ENCODE results near the gene CEP55.
"Not testable (repeated sequence)": the region's sequence is repeated elsewhere in the genome, so short reads cannot be mapped to it uniquely, and the experiment has no call there.

The CEP55 gene

DNA sequence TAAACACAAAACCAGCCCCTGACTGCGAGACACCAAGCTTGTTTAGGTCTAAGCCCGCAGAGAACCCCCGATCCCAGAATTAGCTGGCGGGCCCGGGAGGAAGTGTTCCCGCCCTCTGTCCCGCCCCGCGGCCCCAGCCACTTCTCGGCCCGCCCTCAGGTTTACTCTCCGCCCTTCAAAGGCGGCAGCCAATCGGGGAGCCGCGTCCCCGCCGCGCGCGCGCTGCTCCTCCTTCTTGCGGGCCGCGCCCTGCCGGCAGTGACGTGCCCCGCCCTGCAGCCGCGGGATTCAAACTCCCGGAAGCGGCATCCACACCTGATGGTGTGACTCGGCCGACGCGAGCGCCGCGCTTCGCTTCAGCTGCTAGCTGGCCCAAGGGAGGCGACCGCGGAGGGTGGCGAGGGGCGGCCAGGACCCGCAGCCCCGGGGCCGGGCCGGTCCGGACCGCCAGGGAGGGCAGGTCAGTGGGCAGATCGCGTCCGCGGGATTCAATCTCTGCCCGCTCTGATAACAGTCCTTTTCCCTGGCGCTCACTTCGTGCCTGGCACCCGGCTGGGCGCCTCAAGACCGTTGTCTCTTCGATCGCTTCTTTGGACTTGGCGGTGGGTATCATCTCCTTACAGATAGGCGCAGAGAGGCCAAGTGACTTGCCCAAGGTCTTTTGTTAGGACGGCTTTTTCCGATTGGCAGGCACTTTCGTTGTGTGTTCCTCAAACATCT, at the start of gene CEP55:
CEP55 (plus strand) TSS at position 291 of the 720 bp plus-strand sequence. CDS start 3,440 bp downstream, outside the sequence.
- DNase-seq, result peak; percentile 97

DNA sequence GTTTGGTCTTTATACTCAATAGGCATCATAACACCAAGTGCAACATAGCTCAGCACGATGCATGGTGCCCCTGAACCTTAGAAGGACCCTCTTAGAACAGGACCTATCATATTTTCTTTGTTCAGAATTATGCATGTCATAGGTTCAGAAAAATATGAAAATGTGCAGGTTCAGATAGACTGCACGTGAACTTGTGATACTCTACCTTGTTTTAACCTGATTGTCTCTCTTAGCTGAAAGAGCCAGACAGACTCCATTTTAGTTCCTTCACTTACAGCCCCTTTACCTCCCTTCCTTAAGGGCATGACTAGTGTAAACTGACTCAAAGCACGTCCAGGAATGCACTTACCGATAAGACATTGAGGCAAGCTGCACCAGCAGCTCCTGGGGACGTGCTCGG, 49.4 kb upstream of the CEP55 start:
- no peak for DNase-seq

- DNase-seq, result no peak
Observed at GRCh38 chr10:93447970-93448369, 48.4 kb upstream of the CEP55 start.

- no peak for DNase-seq
Observed at GRCh38 chr10:93451244-93451947, 45.0 kb upstream of the CEP55 start.

GRCh38 chr10:93452143-93452542, 44.3 kb upstream of the CEP55 start:
- no peak for DNase-seq

- DNase-seq, result no peak
Observed at GRCh38 chr10:93454146-93454545, 42.3 kb upstream of the CEP55 start.

GRCh38 chr10:93454736-93455135, 41.7 kb upstream of the CEP55 start:
- DNase-seq, result no peak

- DNase-seq, result no peak
Observed at GRCh38 chr10:93456480-93456879, 39.9 kb upstream of the CEP55 start.

GRCh38 chr10:93457511-93457910, 38.9 kb upstream of the CEP55 start:
- no peak for DNase-seq

- no peak for DNase-seq
Observed at GRCh38 chr10:93458821-93459257, 37.6 kb upstream of the CEP55 start.

DNA sequence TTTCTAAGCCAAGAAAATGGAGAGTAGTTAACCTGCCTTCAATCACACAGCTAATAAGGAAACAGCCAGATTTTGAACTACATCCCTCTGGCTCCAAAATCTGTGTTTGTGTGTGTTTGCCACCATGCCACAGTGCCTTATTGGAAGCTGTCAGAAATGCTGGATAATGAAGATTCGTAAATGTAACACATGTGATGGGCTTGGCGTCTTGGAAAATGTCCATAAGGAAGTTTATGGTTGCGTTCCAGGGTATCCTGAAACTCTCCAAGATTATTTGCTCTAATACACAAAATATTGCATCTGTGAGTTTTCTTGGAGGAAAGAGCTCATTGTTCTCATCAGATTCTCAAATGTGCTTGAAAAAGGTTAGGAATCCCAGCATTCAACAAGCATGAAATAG, 36.9 kb upstream of the CEP55 start:
- no peak for DNase-seq

DNA sequence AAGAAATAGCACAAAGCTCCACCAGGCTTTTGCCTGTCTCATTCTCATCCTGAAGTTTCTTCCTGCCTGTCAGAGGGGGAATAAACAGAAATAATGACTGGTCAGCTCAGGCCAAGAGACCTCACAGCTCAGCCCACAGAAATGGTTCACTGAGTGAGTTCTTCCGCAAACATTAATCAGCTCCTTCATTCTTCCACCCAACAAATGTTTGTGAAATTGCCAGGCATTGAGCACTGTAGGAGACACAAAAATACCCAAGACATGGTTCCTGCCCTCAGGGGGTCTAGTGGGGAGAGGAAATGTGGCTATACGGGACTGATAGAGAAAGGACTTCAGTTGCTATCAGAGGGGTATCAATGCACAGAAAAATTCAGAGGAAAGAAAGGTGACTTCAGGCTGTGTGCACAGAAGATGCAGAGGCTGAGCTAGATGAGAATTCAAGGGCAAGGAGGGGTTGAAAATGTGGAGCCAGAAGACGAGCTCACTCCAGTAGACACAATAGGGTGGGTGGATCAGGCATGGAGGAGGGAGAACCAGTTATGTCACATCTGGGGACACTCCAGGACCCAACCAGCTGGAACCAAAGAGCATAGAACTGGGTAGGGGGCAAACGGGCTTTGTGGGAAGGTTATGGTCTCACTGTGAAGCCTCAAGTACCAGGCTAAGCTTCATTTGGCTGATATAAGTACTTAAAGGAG, 35.2 kb upstream of the CEP55 start:
- DNase-seq, result no peak

DNA sequence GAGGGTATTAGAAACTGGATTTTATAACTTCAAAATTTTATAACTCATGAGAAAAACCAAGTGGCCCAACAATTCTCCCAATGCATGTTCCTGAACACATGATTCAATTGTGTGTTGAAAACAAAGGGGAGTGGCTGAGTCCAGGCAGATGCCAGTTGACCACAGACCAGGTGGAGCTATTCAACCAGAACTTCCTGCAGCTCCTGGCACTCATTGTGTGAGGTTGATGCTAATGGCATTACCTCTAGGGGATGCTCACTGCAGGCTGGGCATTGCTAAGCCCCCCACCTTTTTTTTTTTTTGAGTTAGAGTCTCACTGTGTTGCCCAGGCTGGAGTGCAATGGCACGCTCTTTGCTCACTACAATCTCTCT, 34.6 kb upstream of the CEP55 start:
- no peak for DNase-seq

GRCh38 chr10:93462371-93462770, 34.0 kb upstream of the CEP55 start:
- DNase-seq, result no peak

DNA sequence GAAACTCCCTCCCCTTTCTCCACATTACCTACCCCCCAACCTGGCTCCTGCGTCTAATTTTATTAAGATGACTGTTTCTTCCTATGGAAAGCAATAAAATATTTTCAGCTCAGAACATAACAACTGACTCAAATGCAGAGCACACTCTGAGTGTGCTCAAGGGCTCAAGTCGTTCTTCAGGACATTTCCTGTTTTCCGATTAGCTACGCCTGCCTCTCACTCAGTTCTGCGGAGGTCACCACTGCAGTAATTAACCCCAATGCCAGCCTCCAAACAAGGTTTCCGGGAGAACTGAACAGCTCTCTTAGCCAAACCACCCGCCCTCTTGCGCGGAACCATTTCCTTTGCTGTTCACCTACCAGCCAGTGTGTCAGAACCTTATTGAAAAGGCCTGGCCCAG, 33.5 kb upstream of the CEP55 start:
- DNase-seq, result peak; percentile 72

DNA sequence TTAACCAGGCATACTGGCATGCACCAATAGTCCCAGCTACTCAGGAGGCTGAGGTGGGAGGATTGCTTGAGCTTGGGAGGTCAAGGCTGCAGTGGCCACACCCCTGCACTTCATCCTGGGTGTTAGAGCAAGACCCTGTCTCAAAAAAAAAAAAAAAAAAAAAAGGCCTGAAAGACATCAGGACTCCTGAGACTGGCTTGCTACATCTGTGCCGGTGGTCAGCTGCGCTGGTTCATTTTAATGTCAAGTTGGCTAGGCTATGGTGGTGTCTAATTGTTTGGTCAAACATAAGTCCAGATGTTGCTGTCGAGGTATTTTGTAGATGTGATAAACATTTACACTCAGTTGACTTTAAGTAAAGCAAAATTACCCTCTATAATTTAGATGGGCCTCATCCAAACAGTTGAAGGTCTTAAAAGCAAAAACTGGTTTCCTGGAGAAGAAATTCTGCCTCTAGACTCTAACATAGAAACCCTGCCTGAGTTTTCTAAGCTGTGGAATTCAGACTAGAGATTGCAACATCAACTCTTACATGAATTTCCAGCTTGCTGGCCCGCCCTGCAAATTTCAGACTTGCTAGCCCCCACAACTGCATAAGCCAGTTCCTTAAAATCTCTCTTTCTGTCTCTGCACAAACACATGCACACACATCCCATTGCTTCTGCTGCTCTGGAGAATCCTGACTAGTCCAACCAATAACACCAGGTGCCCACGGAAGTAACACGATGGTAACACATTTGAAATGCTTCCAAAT, 32.5 kb upstream of the CEP55 start:
- DNase-seq, result no peak

DNA sequence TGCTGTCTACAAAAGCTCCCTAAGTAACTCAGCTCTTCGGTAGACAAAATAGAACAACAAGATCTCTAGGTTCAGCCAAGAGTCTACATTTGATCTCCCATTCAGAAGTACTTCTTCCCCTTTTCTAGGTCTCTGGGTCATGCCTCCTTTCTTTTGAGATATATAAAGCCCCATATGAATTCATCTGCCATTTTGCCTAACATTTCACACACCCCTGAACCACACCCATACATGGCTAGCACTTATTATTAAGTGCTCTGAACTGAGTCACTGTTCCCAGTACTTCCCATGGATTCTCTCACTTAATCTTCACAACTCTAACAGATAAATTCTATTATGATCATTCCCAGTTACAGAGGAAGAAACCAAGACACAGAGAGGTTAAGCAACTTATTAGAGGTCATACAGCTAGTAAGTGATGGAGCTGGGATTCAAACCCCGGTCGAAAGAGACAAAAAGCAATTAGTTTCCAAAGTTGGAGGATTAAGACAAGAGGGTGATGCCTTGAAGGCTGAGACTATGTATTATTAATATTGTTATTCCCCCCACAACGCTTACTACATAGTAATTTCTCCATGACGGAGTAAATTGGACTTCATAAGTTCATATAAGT, 31.5 kb upstream of the CEP55 start:
- DNase-seq, result no peak

- no peak for DNase-seq
Observed at GRCh38 chr10:93465806-93466675, 30.4 kb upstream of the CEP55 start.

GRCh38 chr10:93467635-93468034, 28.8 kb upstream of the CEP55 start:
- not testable (repeated sequence) for DNase-seq

DNA sequence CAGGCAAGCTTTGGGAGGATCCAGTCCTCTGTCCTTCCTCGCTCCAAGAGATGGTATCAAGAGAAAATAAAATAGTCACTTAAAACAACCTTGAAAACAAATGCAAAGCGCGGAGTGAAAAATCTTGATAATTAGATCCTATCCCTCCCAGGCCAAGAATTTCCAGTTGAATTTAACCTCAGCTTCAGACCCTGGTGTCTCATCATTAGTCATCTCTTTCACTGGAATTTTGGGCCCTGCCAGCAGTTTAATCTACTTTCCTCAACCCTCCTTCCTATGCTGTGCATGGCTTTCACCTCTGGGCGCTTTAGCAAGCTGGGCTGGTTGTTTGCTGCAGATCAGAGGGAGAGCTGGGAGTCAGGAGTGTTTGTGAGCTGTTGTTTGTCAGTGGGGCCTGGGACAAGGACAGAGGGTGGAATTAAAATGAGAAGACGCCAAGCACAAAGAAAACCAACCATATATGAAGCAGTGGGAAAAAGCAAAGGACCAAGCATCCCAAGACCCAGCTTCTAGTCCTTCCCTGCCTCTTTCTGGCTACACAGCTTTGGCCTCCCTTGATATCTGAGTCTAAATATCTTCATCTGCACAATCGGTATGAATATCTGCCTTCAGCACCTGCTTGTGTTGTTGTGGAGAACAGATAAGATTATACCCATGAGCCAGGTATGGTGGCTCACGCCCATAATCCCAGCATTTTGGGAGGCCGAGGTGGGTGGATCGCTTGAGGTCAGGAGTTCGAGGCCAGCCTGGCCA, 27.8 kb upstream of the CEP55 start:
- DNase-seq, result no peak

GRCh38 chr10:93469454-93469853, 27.0 kb upstream of the CEP55 start:
- no peak for DNase-seq
